Muscle of arm (tissue), 12 donors: ENCODE data around the gene ZMIZ1. TPM values are rescaled to one million over a fixed set of nuclear protein-coding genes. Genes with fewer than 3 reads are reported as not detected.

Experiments used
- DNase-seq: peaks from one replicate; pipeline ENCODE4 v3.0.0-alpha.2; 2013
- polyA plus RNA-seq, 12 donors: library from polyadenylated mRNA; unstranded; fragments of 120-200 nt; gene quantifications; one replicate each; pipeline ENCODE4 v1.2.1, GENCODE V29; 2013; ENCODE audit not compliant: insufficient read length in 12 of 12

Gene ZMIZ1
- polyA plus RNA-seq, 12 donors, result 27.7 to 66.3 (median 34.3) TPM; not detected in 1

- DNase-seq, result no peak
Observed at GRCh38 chr10:79116801-79117723, 48.3 kb downstream of the ZMIZ1 start.

- DNase-seq, result no peak
Observed at GRCh38 chr10:79118286-79119202, 49.8 kb downstream of the ZMIZ1 start.

DNA sequence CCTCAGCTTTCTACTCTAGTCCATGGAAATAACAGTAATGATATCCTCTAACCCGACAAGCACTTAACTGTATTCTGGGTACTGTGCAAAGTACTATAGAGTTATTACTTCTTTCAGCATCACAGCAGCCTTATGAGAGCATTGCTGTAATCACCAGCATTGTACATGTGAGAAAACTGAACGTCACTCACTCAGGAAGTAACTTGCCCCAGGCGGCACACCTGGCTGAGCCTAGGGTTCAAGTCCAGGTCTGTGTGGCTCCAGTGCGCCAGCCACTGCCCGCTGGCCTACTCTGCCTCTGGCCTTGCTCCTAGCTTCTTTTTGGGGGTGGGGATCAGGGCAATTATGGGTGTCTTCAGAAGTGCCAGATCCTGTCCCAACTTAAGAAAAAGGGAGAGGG is 50.5 kb downstream of the ZMIZ1 start:
- no peak for DNase-seq

DNA sequence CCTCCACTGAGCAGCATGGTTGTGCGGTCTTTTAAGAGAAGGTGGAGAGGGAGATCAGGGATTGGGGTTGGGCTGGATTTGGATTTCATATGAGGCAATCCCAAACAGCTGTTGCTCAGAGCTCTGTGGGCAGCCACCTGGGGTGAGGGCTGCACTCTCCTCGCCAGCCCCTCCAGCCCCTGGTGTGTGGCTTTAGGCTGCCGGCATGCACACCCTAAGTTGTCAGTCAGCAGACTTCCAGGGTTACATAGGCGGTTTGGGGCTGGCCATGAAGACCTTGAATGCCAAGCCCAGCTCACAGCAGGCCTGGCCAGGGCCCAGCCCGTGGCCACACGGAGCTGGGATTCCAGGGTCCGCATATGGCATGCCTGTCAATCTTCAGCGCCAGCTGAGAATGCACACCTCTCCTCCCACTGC is 54.8 kb downstream of the ZMIZ1 start:
- peak; percentile 56 for DNase-seq

DNA sequence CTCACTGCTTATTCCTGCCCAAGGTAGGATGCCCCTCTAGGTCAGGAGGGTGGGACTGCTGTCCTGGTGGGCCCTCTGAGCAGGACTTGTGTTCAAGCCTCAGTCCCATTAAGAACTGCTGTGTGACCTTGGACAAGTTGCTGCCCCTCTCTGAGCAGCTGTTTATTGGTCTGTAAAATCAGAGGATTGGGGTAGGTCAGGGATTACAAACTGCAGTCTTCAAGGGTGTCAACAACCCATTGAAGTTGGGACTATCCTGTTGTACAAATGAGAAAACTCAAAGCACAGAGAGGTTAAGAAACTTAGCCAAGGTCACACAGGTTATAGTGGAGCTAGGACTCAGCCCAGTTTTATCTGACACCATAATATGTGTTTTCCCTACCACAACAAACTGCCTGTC is 55.3 kb downstream of the ZMIZ1 start:
- DNase-seq, result no peak

- no peak for DNase-seq
Observed at GRCh38 chr10:79125092-79125491, 56.3 kb downstream of the ZMIZ1 start.

DNA sequence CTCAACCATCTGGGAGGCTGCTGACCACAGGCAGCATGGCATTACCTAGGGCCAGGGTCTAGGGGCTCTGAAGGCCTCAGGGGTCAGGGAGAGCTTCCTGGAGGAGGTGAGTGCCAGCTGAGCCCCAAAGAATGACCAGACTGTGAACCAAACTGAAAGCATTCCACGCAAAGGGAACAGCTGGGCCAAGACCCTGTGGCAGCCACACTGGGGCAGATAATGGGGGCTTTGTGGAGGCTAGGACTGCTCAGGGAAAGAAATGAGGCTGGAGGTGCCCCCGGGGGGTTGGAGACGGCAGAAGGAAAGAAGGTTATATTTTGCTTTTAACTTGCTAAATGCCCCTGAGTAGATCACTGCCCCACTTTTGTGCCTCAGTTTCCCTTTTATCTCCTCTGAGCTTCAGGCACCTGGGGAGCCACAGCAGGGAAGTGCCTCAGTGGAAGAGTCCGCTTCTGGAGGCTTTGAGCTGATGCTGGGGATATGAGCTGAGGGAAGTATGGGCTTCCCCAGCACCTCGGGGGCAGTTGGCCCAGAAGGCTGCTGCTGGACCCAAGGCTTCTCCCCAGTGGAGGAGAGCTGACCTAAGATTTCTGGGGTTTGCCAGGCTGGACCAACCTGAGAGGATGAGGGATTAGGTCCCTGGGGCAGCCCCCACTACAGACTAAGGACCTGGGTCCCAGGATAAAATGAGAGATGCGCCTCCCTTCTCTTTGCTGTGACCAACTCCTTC is 57.8 kb downstream of the ZMIZ1 start:
- DNase-seq, result no peak

DNA sequence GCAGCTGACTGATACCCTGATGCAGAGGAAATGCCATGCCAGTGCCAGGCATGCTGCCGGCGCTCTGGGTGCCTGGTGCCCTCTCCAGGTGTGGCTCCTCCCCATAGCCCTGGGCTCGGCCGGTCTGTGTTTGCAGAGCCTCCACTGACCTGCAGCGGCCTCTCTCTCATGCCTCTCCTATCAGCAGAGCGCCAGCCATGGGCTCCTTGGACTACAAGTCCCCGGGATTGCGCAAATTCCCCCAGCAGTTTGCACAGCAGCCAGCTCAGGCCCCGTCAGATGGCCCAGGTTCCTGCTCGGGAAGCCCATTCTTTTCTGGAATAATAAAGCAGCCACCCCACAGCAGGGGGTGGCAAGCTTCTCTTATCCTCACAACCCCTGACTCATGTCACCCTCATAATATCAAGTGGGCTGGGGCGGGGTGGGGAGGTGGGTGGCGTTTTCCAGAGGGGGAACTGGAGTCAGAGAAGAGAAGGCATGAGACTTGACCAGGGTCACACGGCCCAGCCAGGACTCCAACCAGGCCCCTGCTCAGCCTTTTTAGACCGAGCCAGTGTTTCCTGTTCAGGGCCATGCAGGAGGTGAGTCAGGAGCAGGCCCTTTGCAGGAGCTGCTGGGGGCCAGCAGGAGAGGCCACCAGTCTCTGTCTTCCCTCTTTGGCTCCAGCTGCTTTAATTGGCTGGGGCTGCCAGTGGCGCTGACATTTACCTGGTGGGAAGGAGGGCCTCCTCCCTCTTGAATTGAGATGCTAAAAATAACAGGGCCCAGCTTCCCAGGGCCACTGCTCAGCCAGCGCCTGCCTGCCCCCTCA is 58.6 kb downstream of the ZMIZ1 start:
- DNase-seq, result no peak

- DNase-seq, result no peak
Observed at GRCh38 chr10:79128241-79128922, 59.6 kb downstream of the ZMIZ1 start.

DNA sequence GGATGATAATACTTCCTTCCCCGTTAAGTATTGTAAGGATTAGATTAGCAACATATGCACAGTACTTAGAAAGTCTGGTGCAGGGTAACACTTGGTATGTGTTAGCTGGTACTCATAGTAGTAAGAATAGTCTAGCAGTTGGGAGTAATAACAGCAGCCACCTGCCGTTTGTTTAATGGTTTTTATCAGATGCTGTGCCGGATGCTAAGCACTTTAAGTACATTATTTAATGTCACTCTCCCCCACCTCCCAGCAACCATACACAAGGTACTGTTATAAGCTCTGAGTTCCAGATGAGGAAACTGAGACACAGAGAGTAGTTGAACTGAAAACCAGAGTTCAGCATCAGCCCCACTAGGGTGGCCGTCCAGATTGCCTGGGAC is 60.1 kb downstream of the ZMIZ1 start:
- no peak for DNase-seq

DNA sequence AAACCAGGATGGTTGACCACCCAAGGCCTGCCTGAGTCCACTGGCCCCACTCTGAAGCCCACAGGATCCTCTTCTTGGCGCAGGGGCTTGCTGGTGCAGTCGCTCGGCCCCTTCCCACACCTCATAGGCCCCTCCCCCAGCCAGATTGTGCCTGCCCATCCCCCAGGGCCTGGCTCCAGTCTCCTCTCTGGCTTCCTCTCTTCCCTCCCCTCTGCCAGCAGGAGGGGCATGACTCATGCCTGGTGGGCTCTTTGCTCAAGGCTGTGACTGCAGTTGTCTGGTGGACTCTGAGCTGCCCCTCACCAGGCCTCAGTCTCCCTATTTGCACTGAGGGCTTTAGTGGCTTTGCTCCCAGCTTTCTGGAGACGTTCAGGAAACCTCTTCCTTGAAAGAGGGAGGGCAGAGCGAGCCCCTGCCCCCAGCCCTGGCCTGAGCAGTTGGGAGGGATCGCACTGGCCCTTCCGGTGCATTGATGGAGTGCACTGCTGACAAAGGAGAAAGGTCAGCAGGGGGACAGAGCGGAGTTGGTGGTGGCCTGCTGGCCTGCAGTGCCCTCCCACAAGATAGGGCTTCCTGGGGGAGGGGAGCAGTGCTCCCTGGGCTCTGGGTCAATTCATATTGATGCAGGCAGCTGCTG is 60.7 kb downstream of the ZMIZ1 start:
- DNase-seq, result no peak

- no peak for DNase-seq
Observed at GRCh38 chr10:79130255-79130654, 61.5 kb downstream of the ZMIZ1 start.

GRCh38 chr10:79130846-79131245 is 62.1 kb downstream of the ZMIZ1 start:
- no peak for DNase-seq

GRCh38 chr10:79131836-79132631 is 63.3 kb downstream of the ZMIZ1 start:
- no peak for DNase-seq

GRCh38 chr10:79132681-79133381 is 64.1 kb downstream of the ZMIZ1 start:
- no peak for DNase-seq

GRCh38 chr10:79133416-79133815 is 64.7 kb downstream of the ZMIZ1 start:
- DNase-seq, result no peak

- DNase-seq, result no peak
Observed at GRCh38 chr10:79135790-79136189, 67.0 kb downstream of the ZMIZ1 start.

DNA sequence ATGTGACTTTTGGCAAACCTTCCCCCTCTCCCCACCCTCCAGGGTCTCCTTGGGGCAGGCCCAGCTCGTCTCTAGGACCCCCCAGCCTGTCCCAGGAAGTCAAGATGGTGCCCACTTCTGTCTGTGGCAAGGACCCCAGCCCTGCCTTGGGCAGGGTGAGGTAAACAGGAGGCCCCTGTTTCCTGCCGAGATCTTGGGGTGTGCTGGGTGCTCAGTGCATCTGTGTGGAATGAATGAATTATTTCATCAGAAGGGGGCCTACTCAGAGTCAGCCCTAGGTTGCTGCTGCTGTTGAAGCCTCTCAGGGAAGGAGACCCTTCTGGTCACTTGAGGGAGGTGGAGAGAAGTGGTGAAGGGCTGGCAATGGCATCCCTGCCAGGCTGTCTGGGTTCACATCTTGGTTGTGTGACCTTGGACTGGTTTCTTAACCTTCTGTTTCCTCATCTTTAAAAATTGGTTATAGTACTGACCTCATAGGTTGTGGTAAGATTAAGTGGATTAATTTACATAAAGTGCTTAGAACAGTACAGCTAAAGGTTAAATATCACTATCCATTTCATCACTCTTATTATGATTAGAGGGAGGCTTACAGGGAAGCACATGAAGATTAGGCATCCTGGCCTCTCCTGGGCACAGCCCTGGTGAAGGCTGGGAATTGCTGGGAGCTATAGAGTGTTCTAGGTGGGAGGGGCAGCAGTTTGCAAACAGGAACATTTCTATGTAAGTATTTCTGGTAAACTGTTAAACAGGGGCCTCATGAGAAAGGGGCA is 67.7 kb downstream of the ZMIZ1 start:
- DNase-seq, result no peak
